ENCODE results near the gene RASL11A. TPM values are rescaled to one million over a fixed set of nuclear protein-coding genes. Genes with fewer than 3 reads are reported as not detected.

RASL11A gene
- total and polyA plus RNA-seq, 2 of the 13 experiments (the other 11 are each of a cell fraction or from before 2014, with no cell fraction given): 3.0 to 4.1 TPM

- ChIA-PET CTCF (ENCODE audit: low intra/inter-chr PET ratio, low total read pairs) (no interaction called here), POLR2A (no interaction called here)
- no peaks in the 10 kb centered on the region for H3K9me3 ChIP-seq (ENCODE audit: low read length)
- DNase-seq (ENCODE audit: low spot score): no peak
- WGBS (ENCODE audit: low lambda C conversion rate): 52% methylated on average over 4 of the region's 4 CpGs
- no peak for FAIRE-seq
- peaks cover 1 to 16% of the 10 kb centered on the region in 2 experiments; a peak in 3 of 5 replicates for H3K27me3 ChIP-seq (ENCODE audit: control insufficient read depth in 1 of 2, insufficient read depth in 2 of 2, low read length in 2 of 2)
- no peaks in the 10 kb centered on the region for H3K79me2 ChIP-seq (ENCODE audit: insufficient read depth, low read length)
- no peak overlapping the region for H3K4me3 ChIP-seq (replicated peaks in 1 of 3; ENCODE audit: insufficient read depth in 1 of 3, low read depth in 2 of 3, low read length in 3 of 3)
- no peak overlapping the region for H3K4me2 ChIP-seq (ENCODE audit: low read depth, low read length)
- no peak overlapping the region for H2AFZ ChIP-seq (ENCODE audit: low read length)
- no peaks in the 10 kb centered on the region for H3K4me1 ChIP-seq (ENCODE audit: insufficient read depth, low read length)
- no TSS peak for BruUV-seq (replicated peaks)
- no peaks in the 10 kb centered on the region for H4K20me1 ChIP-seq (ENCODE audit: insufficient read depth, low read length)
- H3K9ac ChIP-seq (ENCODE audit: insufficient read depth, low read depth, low read length): no peak overlapping the region
- ATAC-seq: no peak
- in situ Hi-C loops (cut with HindIII; ENCODE audit: extremely low pct_ligation_motif_present, low pct_unique_long_range_greater_than_20kb) (no loop called here), intact Hi-C loops (cut with micrococcal nuclease; ENCODE audit: unreplicated experiment) (no loop called here)
- TF ChIP-seq STAT6 (CRISPR knock-in tag; IDR thresholded peaks at IDR 0.05; ENCODE audit: borderline replicate concordance): no peak
- no peak for TF ChIP-seq CSRNP2 (CRISPR knock-in tag; conservative IDR thresholded peaks at IDR 0.05; ENCODE audit: low read depth)
- TF ChIP-seq ZNF451 (CRISPR knock-in tag; IDR thresholded peaks at IDR 0.05): no peak
- no peak for TF ChIP-seq SP4 (CRISPR knock-in tag; IDR thresholded peaks at IDR 0.05)
- no peak for TF ChIP-seq ZNF678 (CRISPR knock-in tag; IDR thresholded peaks at IDR 0.05)
- no peak for TF ChIP-seq KLF6 (CRISPR knock-in tag; IDR thresholded peaks at IDR 0.05)
- TF ChIP-seq SMYD3 (CRISPR knock-in tag; IDR thresholded peaks at IDR 0.05): no peak
- TF ChIP-seq ZNF317 (CRISPR knock-in tag; IDR thresholded peaks at IDR 0.05): no peak
- no peak for TF ChIP-seq ZNF383 (CRISPR knock-in tag; IDR thresholded peaks at IDR 0.05; ENCODE audit: borderline replicate concordance)
- TF ChIP-seq EP300 (IDR thresholded peaks at IDR 0.05; ENCODE audit: low read depth in 2 of 2, low read length in 2 of 2): no peak
- no peak for TF ChIP-seq EP300 (CRISPR knock-in tag; IDR thresholded peaks at IDR 0.05; ENCODE audit: borderline replicate concordance)
- no peak for TF ChIP-seq SALL1 (CRISPR knock-in tag; IDR thresholded peaks at IDR 0.05)
- no peak for TF ChIP-seq ZNF652 (CRISPR knock-in tag; IDR thresholded peaks at IDR 0.05; ENCODE audit: borderline replicate concordance, low read depth)
- no peak for TF ChIP-seq ZNF775 (CRISPR knock-in tag; IDR thresholded peaks at IDR 0.05; ENCODE audit: borderline replicate concordance)
- no peak for TF ChIP-seq DBP (CRISPR knock-in tag; IDR thresholded peaks at IDR 0.05; ENCODE audit: not compliant biosample characterization)
- no peak for TF ChIP-seq PCBP1 (IDR thresholded peaks at IDR 0.05; ENCODE audit: borderline replicate concordance, low read depth, low read length)
- TF ChIP-seq HNRNPH1 (optimal IDR thresholded peaks at IDR 0.05; ENCODE audit: low read depth, low read length): no peak
- no peak for TF ChIP-seq ZNF605 (CRISPR knock-in tag; IDR thresholded peaks at IDR 0.05)
- TF ChIP-seq ZNF10 (CRISPR knock-in tag; IDR thresholded peaks at IDR 0.05; ENCODE audit: borderline replicate concordance, low read depth): no peak
- TF ChIP-seq TBX3 (IDR thresholded peaks at IDR 0.05; ENCODE audit: borderline replicate concordance): no peak
- no peak for TF ChIP-seq E2F2 (CRISPR knock-in tag; IDR thresholded peaks at IDR 0.05; ENCODE audit: borderline replicate concordance)
- H3K36me3 ChIP-seq (replicated peaks in 1 of 2; ENCODE audit: control insufficient read depth in 1 of 2, insufficient read depth in 2 of 2, low read length in 2 of 2): no peaks in the 10 kb centered on the region
- no peak overlapping the region for H3K27ac ChIP-seq (ENCODE audit: extremely low read length, insufficient read depth, low read length)
Measured at GRCh38 chr13:27304099-27304498, 33.5 kb downstream of the RASL11A start.
